Neuronal stem cell (in vitro differentiated cells): ENCODE results near the gene C9orf40.

Experiments
- DNase-seq: peaks from one replicate; pipeline ENCODE4 v3.0.0-alpha.2; 2013; ENCODE audit warnings: low spot score
- H2AFZ ChIP-seq: one replicate; pipeline ENCODE4 v1.6.1; 2013; ENCODE audit warnings: mild to moderate bottlenecking, low read length, inconsistent platforms
- H2AK5ac ChIP-seq: 2 replicates; pipeline ENCODE4 v1.6.1; 2013; ENCODE audit warnings: low read depth, mild to moderate bottlenecking, inconsistent platforms, low read length, moderate library complexity, mixed read lengths
- H2BK120ac ChIP-seq: 2 replicates; pipeline ENCODE4 v1.6.1; 2013; ENCODE audit warnings: low read depth, mild to moderate bottlenecking, inconsistent platforms, low read length, moderate library complexity, mixed read lengths
- H2BK12ac ChIP-seq: one replicate; pipeline ENCODE4 v1.6.1; 2013; ENCODE audit warnings: low read length, inconsistent platforms
- H2BK15ac ChIP-seq: 2 replicates; pipeline ENCODE4 v1.6.1; 2013; ENCODE audit warnings: mild to moderate bottlenecking, low read length, inconsistent platforms, mixed read lengths
- H2BK5ac ChIP-seq: one replicate; pipeline ENCODE4 v1.6.1; 2013; ENCODE audit warnings: inconsistent platforms, mild to moderate bottlenecking, low read length, moderate library complexity
- H3K14ac ChIP-seq: one replicate; pipeline ENCODE4 v1.6.1; 2013; ENCODE audit warnings: low read length, inconsistent platforms
- H3K18ac ChIP-seq: 2 replicates; pipeline ENCODE4 v1.6.1; 2013; ENCODE audit warnings: low read length, inconsistent platforms
- H3K23ac ChIP-seq: 2 replicates; pipeline ENCODE4 v1.6.1; 2013; ENCODE audit warnings: low read depth, mild to moderate bottlenecking, mixed read lengths, low read length, inconsistent platforms; ENCODE audit not compliant: poor library complexity
- H3K27ac ChIP-seq: replicated peaks from 3 replicates; pipeline ENCODE4 v1.5.1; 2013; ENCODE audit warnings: low read length, inconsistent platforms
- H3K27me3 ChIP-seq, 3 experiments: 2 replicates each; pipeline ENCODE4 v1.6.1; 2013; ENCODE audit warnings: low read length in 3 of 3, mild to moderate bottlenecking in 2 of 3, inconsistent platforms in 1 of 3, low read depth in 1 of 3, mixed read lengths in 1 of 3, moderate library complexity in 1 of 3; ENCODE audit not compliant: control insufficient read depth in 3 of 3, insufficient read depth in 3 of 3
- H3K36me3 ChIP-seq, 2 donors: replicated peaks in 1 of 2; 2 replicates each; pipeline ENCODE4 v1.6.1; 2013; ENCODE audit warnings: low read length in 2 of 2; ENCODE audit not compliant: control insufficient read depth in 2 of 2, insufficient read depth in 2 of 2
- H3K4ac ChIP-seq: 2 replicates; pipeline ENCODE4 v1.6.1; 2013; ENCODE audit warnings: inconsistent platforms, mild to moderate bottlenecking, low read length, moderate library complexity
- H3K4me1 ChIP-seq, 2 donors: 1 replicate in 1 of 2; 2 replicates in 1 of 2; pipeline ENCODE4 v1.6.1; 2013; ENCODE audit warnings: low read length in 2 of 2, low read depth in 1 of 2; ENCODE audit not compliant: control insufficient read depth in 2 of 2, insufficient read depth in 1 of 2
- H3K4me2 ChIP-seq: one replicate; pipeline ENCODE4 v1.6.1; 2013; ENCODE audit warnings: mild to moderate bottlenecking, low read length, inconsistent platforms; ENCODE audit not compliant: insufficient read depth, poor library complexity, severe bottlenecking
- H3K4me3 ChIP-seq, 2 donors: 2 replicates each; pipeline ENCODE4 v1.5.1; 2013; ENCODE audit warnings: low read length in 2 of 2, mild to moderate bottlenecking in 2 of 2, inconsistent platforms in 1 of 2, moderate library complexity in 1 of 2
- H3K79me1 ChIP-seq: one replicate; pipeline ENCODE4 v1.6.1; 2013; ENCODE audit warnings: low read depth, mild to moderate bottlenecking, inconsistent platforms, low read length, moderate library complexity
- H3K9ac ChIP-seq: one replicate; pipeline ENCODE4 v1.6.1; 2013; ENCODE audit warnings: mild to moderate bottlenecking, low read depth, low read length, inconsistent platforms; ENCODE audit not compliant: poor library complexity
- H3K9me3 ChIP-seq, 2 donors: replicated peaks in 1 of 2; 2 replicates each; pipeline versions ENCODE3 to v1.6.1; 2013; ENCODE audit warnings: low read length in 2 of 2, mild to moderate bottlenecking in 2 of 2, inconsistent platforms in 1 of 2, low read depth in 1 of 2, mixed read lengths in 1 of 2, moderate library complexity in 1 of 2; ENCODE audit not compliant: control insufficient read depth in 2 of 2, insufficient read depth in 1 of 2
- H4K8ac ChIP-seq: one replicate; pipeline ENCODE4 v1.6.1; 2013; ENCODE audit warnings: low read depth, mild to moderate bottlenecking, inconsistent platforms, low read length, moderate library complexity
- H4K91ac ChIP-seq: one replicate; pipeline ENCODE4 v1.6.1; 2013; ENCODE audit warnings: low read length, low read depth, mild to moderate bottlenecking, inconsistent platforms; ENCODE audit not compliant: poor library complexity
- WGBS, 2 donors: extraction: QIAGEN DNeasy Blood & Tissue Kit; methylation state at CpG; one replicate each; pipeline ENCODE4 v1.1.7; 2013; ENCODE audit warnings: missing lambda C conversion rate in 2 of 2, mixed read lengths in 1 of 2; ENCODE audit not compliant: insufficient read length in 2 of 2, insufficient replicate concordance in 1 of 2; ENCODE audit errors: extremely low coverage in 2 of 2; 5-methylcytosine and 5-hydroxymethylcytosine counted together

The C9orf40 gene

GRCh38 chr9:74961496-74961895, 8.8 kb upstream of the C9orf40 start:
- Histone ChIP-seq H2AFZ (no peak overlapping the region), H2BK120ac (no peak overlapping the region), H2BK5ac (no peak overlapping the region), H3K79me1 (peaks cover 2% of the 10 kb centered on the region), H3K9me3 (peaks cover 10 to 22% of the 10 kb centered on the region in 2 donors), H4K8ac (no peak overlapping the region), H3K23ac (no peak overlapping the region), H4K91ac (no peak overlapping the region), H3K9ac (no peak overlapping the region), H3K27ac (no peak overlapping the region), H3K18ac (no peak overlapping the region), H3K14ac (no peak overlapping the region), H3K4me1 (no peaks in the 10 kb centered on the region), H2BK12ac (no peak overlapping the region), H3K4ac (no peak overlapping the region), H3K4me2 (no peak overlapping the region), H3K27me3 (no peaks in the 10 kb centered on the region), H3K4me3 (no peak overlapping the region), H3K36me3 (peaks cover 0 to 1% of the 10 kb centered on the region in 2 donors), H2BK15ac (no peak overlapping the region), H2AK5ac (no peak overlapping the region)
- no peak for DNase-seq
- WGBS, 2 donors, result no CpG with 5 or more reads among the region's 1 CpG

- Histone ChIP-seq H3K27me3 (no peaks in the 10 kb centered on the region), H2BK15ac (no peak overlapping the region), H2BK120ac (no peak overlapping the region), H3K4me2 (no peak overlapping the region), H3K36me3 (peaks cover 0 to 1% of the 10 kb centered on the region in 2 donors), H4K91ac (no peak overlapping the region), H3K4me3 (no peak overlapping the region), H3K4me1 (no peaks in the 10 kb centered on the region), H2AFZ (no peak overlapping the region), H3K79me1 (peaks cover 2% of the 10 kb centered on the region), H3K9me3 (peaks cover 10 to 22% of the 10 kb centered on the region in 2 donors), H2BK5ac (no peak overlapping the region), H3K18ac (no peak overlapping the region), H3K14ac (no peak overlapping the region), H3K4ac (no peak overlapping the region), H2BK12ac (no peak overlapping the region), H3K23ac (no peak overlapping the region), H2AK5ac (no peak overlapping the region), H3K27ac (no peak overlapping the region), H4K8ac (no peak overlapping the region), H3K9ac (no peak overlapping the region)
- no peak for DNase-seq
- no CpG with 5 or more reads among the region's 2 CpGs for WGBS, 2 donors
Measured at GRCh38 chr9:74960561-74960960, 7.8 kb upstream of the C9orf40 start.

- no peak overlapping the region for H2BK12ac ChIP-seq
- no peak overlapping the region for H4K8ac ChIP-seq
- no peak overlapping the region for H3K4ac ChIP-seq
- H3K4me3 ChIP-seq, result no peak overlapping the region
- H3K27me3 ChIP-seq, result no peaks in the 10 kb centered on the region
- no peak overlapping the region for H3K18ac ChIP-seq
- no peak overlapping the region for H3K4me2 ChIP-seq
- no peak overlapping the region for H2BK15ac ChIP-seq
- no peak overlapping the region for H2AFZ ChIP-seq
- no peak overlapping the region for H3K14ac ChIP-seq
- DNase-seq, result no peak
- peaks cover 0 to 1% of the 10 kb centered on the region in 2 donors for H3K36me3 ChIP-seq
- H3K9me3 ChIP-seq, result peaks cover 3 to 15% of the 10 kb centered on the region in 2 donors
- no peak overlapping the region for H2BK120ac ChIP-seq
- H2BK5ac ChIP-seq, result no peak overlapping the region
- no peak overlapping the region for H3K23ac ChIP-seq
- no peak overlapping the region for H4K91ac ChIP-seq
- H2AK5ac ChIP-seq, result no peak overlapping the region
- H3K9ac ChIP-seq, result no peak overlapping the region
- H3K27ac ChIP-seq, result no peak overlapping the region
- no peaks in the 10 kb centered on the region for H3K4me1 ChIP-seq
- no peaks in the 10 kb centered on the region for H3K79me1 ChIP-seq
Measured at GRCh38 chr9:74958587-74958986, 5.9 kb upstream of the C9orf40 start.

GRCh38 chr9:74953235-74953751, 581 bp upstream of the C9orf40 start:
- Histone ChIP-seq H2AK5ac (no peak overlapping the region), H3K14ac (no peak overlapping the region), H3K4me3 (peak overlapping the region; percentile 57 to 73), H2AFZ (peak overlapping the region; percentile 100), H3K18ac (no peak overlapping the region), H3K9ac (no peak overlapping the region), H4K8ac (no peak overlapping the region), H3K79me1 (no peaks in the 10 kb centered on the region), H3K9me3 (no peaks in the 10 kb centered on the region), H2BK120ac (no peak overlapping the region), H3K4ac (no peak overlapping the region), H3K36me3 (peaks cover 0 to 5% of the 10 kb centered on the region in 2 donors), H3K4me2 (peak overlapping the region; percentile 34), H2BK15ac (no peak overlapping the region), H2BK12ac (no peak overlapping the region), H3K27me3 (no peaks in the 10 kb centered on the region), H2BK5ac (no peak overlapping the region), H4K91ac (no peak overlapping the region), H3K23ac (no peak overlapping the region), H3K27ac (no peak overlapping the region), H3K4me1 (no peaks in the 10 kb centered on the region)
- no peak for DNase-seq
- no CpG with 5 or more reads among the region's 8 CpGs for whole genome bisulfite sequencing, 2 donors
